ENCODE data around the gene LRMDA. TPM values are rescaled to one million over a fixed set of nuclear protein-coding genes. Genes with fewer than 3 reads are reported as not detected.

Gene LRMDA
- total RNA-seq, 1 donor from 2014 or later: 5.2 TPM

GRCh38 chr10:76398043-76398710 lies 966.8 kb downstream of the LRMDA start:
- H3K4me1 Mint-ChIP-seq: peaks cover 12% of the 10 kb centered on the region
- H3K4me3 Mint-ChIP-seq: no peak overlapping the region
- Histone ChIP-seq H3K27me3 (no peaks in the 10 kb centered on the region), H3K36me3 (no peaks in the 10 kb centered on the region), H3K79me2 (ENCODE audit: low read depth) (no peaks in the 10 kb centered on the region), H3K9me3 (ENCODE audit: low read depth) (no peaks in the 10 kb centered on the region), H3K27ac (no peak overlapping the region), H3K4me2 (no peak overlapping the region), H4K20me1 (ENCODE audit: low read depth) (no peaks in the 10 kb centered on the region), H3K4me3 (no peak overlapping the region), H3K9ac (no peak overlapping the region), H3K4me1 (no peaks in the 10 kb centered on the region), H2AFZ (replicated peaks) (no peak overlapping the region), H3F3A (ENCODE audit: low read depth) (no peaks in the 10 kb centered on the region)
- H3K27ac Mint-ChIP-seq: no peak overlapping the region
- DNase-seq (ENCODE audit: low spot score): no peak
- no peaks in the 10 kb centered on the region for H3K27me3 Mint-ChIP-seq (ENCODE audit: insufficient read depth, low read depth)
- H3K36me3 Mint-ChIP-seq: no peaks in the 10 kb centered on the region
- peaks cover 5% of the 10 kb centered on the region for H3K9me3 Mint-ChIP-seq
- TF ChIP-seq EZH2phosphoT487 (IDR thresholded peaks at IDR 0.05) (no peak), EZH2 (IDR thresholded peaks at IDR 0.05) (no peak), CTCF (IDR thresholded peaks at IDR 0.05) (no peak)

GRCh38 chr10:76399226-76399625 lies 967.8 kb downstream of the LRMDA start:
- no peaks in the 10 kb centered on the region for H3K36me3 Mint-ChIP-seq
- no peak overlapping the region for H2AFZ ChIP-seq (replicated peaks)
- no peaks in the 10 kb centered on the region for H3K27me3 ChIP-seq
- H3K27ac ChIP-seq: no peak overlapping the region
- H3K4me3 ChIP-seq: no peak overlapping the region
- TF ChIP-seq CTCF (IDR thresholded peaks at IDR 0.05): no peak
- no peak for TF ChIP-seq EZH2phosphoT487 (IDR thresholded peaks at IDR 0.05)
- no peak for TF ChIP-seq EZH2 (IDR thresholded peaks at IDR 0.05)
- H4K20me1 ChIP-seq (ENCODE audit: low read depth): no peaks in the 10 kb centered on the region
- DNase-seq (ENCODE audit: low spot score): no peak
- H3K79me2 ChIP-seq (ENCODE audit: low read depth): no peaks in the 10 kb centered on the region
- no peaks in the 10 kb centered on the region for H3K36me3 ChIP-seq
- H3K4me1 ChIP-seq: no peaks in the 10 kb centered on the region
- H3K27ac Mint-ChIP-seq: no peak overlapping the region
- no peaks in the 10 kb centered on the region for H3F3A ChIP-seq (ENCODE audit: low read depth)
- no peak overlapping the region for H3K4me3 Mint-ChIP-seq
- peaks cover 9% of the 10 kb centered on the region for H3K9me3 Mint-ChIP-seq
- H3K4me2 ChIP-seq: no peak overlapping the region
- H3K9ac ChIP-seq: no peak overlapping the region
- peaks cover 3% of the 10 kb centered on the region for H3K27me3 Mint-ChIP-seq (ENCODE audit: insufficient read depth, low read depth)
- H3K9me3 ChIP-seq (ENCODE audit: low read depth): no peaks in the 10 kb centered on the region
- H3K4me1 Mint-ChIP-seq: peaks cover 12% of the 10 kb centered on the region

GRCh38 chr10:76401006-76401405 lies 969.6 kb downstream of the LRMDA start:
- H3K4me1 Mint-ChIP-seq: peaks cover 10% of the 10 kb centered on the region
- Histone ChIP-seq H3K27me3 (no peaks in the 10 kb centered on the region), H3K9ac (no peak overlapping the region), H3K36me3 (no peaks in the 10 kb centered on the region), H4K20me1 (ENCODE audit: low read depth) (no peaks in the 10 kb centered on the region), H2AFZ (replicated peaks) (no peak overlapping the region), H3K4me2 (no peak overlapping the region), H3K4me3 (no peak overlapping the region), H3K27ac (no peak overlapping the region), H3K4me1 (no peaks in the 10 kb centered on the region), H3F3A (ENCODE audit: low read depth) (no peaks in the 10 kb centered on the region), H3K79me2 (ENCODE audit: low read depth) (no peaks in the 10 kb centered on the region), H3K9me3 (ENCODE audit: low read depth) (no peaks in the 10 kb centered on the region)
- DNase-seq (ENCODE audit: low spot score): no peak
- H3K27me3 Mint-ChIP-seq (ENCODE audit: insufficient read depth, low read depth): peaks cover 3% of the 10 kb centered on the region
- no peaks in the 10 kb centered on the region for H3K36me3 Mint-ChIP-seq
- H3K9me3 Mint-ChIP-seq: peaks cover 18% of the 10 kb centered on the region
- H3K27ac Mint-ChIP-seq: no peak overlapping the region
- no peak overlapping the region for H3K4me3 Mint-ChIP-seq
- no peak for TF ChIP-seq CTCF (IDR thresholded peaks at IDR 0.05)

Data from neural progenitor cell (in vitro differentiated cells).